HG02870 (cell line): ENCODE results near the gene PLA2G4A.
A peak's percentile ranks its signal among the peaks of the same experiment; 100 is the strongest.
"Not testable (repeated sequence)": the region's sequence is repeated elsewhere in the genome, so short reads cannot be mapped to it uniquely, and the experiment has no call there.

Experiments
- ATAC-seq: cut with Tn5 transposase; IDR thresholded peaks from one replicate; pipeline ENCODE4 v1.9.1; 2021; ENCODE audit warnings: mild to moderate bottlenecking, moderate library complexity; ENCODE audit not compliant: unreplicated experiment

Gene PLA2G4A

GRCh38 chr1:186917106-186917786 lies 88.5 kb downstream of the PLA2G4A start:
- ATAC-seq, result not testable (repeated sequence)

DNA sequence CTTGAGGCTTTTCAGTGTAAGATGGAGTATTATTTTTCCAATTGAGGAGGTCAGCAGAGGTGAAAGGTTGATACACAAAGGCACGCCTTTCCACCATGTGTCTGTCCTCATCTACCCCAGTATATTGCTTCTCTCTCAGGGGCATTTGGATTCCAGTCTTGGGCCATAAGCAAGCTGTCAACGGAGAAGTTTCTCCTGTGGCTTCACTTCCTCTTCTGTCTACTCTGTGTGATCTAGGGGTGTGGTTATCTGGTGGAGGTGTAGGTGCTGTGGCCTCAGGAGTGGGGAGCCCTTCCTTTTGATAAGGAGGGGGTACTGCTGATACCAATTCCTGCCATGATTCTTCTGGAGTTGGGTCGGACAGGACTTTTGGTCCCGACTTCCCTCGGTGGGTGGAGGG lies 92.6 kb downstream of the PLA2G4A start:
- peak; percentile 65 for ATAC-seq

DNA sequence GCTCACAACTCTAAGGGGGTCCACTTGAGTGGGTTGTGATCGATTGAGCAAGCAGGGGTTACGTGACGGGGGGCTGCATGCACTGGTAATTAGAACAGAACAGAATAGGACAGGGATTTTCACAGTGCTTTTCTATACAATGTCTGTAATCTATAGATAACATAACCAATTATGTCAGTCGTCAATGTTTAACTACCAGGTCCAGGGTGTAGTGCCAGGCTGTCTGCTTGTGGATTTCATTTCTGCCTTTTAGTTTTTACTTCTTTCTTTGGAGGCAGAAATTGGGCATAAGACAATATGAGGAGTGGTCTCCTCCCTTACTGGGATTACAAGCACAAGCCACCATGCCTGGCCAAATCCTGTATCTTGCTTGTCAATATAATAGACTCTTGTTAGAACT lies 94.1 kb downstream of the PLA2G4A start:
- ATAC-seq, result not testable (repeated sequence)

GRCh38 chr1:186923486-186923885 lies 94.7 kb downstream of the PLA2G4A start:
- ATAC-seq, result no peak

- ATAC-seq, result no peak
Measured at GRCh38 chr1:186925881-186926669, 97.3 kb downstream of the PLA2G4A start.

- no peak for ATAC-seq
Measured at GRCh38 chr1:186927884-186928283, 99.1 kb downstream of the PLA2G4A start.

DNA sequence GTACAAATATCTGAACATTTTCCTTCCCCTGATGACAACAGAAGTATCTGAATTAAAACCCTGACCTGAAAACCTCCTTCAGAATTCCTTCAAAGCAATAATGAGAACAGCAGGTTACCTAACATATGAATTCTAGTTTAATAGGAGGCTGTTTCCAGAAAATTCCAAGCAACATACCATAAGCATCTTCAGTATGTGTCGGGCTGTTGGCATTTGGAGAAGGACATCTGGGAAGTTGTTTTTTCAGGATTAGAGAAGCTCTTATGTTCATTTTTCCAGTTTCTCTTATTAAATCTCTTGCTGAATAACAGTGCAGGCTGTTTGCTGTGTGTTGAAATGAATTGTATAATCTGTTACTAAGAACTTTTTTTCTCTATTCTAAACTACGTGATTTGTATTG lies 101.5 kb downstream of the PLA2G4A start:
- ATAC-seq, result no peak

DNA sequence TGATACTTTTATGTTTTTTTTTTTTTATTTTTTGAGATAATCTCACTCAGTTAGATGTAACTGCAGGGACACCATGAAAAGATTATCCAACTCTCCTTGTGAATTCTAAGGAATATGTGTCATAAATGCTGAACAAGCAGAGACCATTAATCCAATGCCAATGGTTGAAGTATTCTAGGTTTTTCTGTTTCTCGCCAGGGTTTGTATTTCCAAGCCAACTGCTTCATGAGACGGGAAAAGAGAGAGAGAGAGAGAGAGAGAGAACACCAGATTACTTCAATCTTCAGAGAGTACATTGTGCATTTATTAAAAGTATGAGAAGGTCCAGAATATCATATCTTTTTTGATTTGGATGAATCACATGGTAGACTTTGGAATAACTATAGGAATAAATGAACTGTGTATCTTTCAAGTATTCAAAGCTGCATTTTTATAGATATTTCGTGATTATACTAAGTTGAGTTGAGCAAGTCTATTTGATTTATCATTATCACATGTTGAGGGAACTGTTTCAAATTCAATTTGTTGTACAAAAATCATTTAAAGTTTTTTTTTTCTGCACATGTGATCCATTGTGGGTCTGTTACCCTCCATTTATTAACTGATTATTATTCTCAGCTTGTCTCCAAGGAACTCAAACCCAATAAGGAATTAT lies 108.4 kb downstream of the PLA2G4A start:
- ATAC-seq, result no peak

- ATAC-seq, result no peak
Measured at GRCh38 chr1:186943891-186944686, 115.3 kb downstream of the PLA2G4A start.

- no peak for ATAC-seq
Measured at GRCh38 chr1:186945146-186945545, 116.4 kb downstream of the PLA2G4A start.

GRCh38 chr1:186948535-186948934 lies 119.8 kb downstream of the PLA2G4A start:
- ATAC-seq, result no peak

- ATAC-seq, result no peak
Measured at GRCh38 chr1:186949173-186949572, 120.4 kb downstream of the PLA2G4A start.

DNA sequence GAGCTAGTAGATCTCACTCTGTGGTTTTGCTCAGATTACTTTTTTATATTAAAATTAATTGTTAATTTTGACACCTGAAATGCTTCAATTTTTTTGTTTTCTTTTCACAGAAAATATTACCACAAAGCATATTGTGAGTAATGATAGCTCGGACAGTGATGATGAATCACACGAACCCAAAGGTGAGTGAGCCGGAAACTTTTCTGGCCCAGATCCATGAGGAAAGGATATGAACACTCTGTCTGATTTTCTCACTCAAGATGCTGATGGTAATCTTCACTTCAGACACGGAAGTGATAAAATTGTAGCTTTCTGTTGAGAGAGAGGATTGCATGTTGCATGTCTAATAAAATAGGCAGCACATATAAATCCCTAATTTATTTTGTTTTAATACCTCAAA lies 121.8 kb downstream of the PLA2G4A start:
- ATAC-seq, result no peak

DNA sequence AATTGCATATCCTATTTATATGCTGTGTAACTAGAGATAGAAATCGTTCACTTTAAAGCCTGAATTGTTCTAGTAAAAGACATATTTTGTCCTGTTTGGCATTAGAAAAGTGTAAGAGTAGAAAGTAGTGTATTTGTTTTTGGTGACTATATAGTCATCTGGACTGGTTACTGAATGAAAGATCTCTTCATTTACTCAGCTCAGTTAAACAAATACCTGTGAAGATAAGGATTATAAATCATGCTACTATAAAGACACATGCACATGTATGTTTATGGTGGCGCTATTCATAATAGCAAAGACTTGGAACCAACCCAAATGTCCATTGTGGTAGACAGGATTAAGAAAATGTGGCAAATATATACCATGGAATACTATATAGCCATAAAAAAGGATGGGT lies 125.1 kb downstream of the PLA2G4A start:
- no peak for ATAC-seq

- no peak for ATAC-seq
Measured at GRCh38 chr1:186957314-186957713, 128.6 kb downstream of the PLA2G4A start.

- ATAC-seq, result no peak
Measured at GRCh38 chr1:186958520-186958919, 129.8 kb downstream of the PLA2G4A start.

DNA sequence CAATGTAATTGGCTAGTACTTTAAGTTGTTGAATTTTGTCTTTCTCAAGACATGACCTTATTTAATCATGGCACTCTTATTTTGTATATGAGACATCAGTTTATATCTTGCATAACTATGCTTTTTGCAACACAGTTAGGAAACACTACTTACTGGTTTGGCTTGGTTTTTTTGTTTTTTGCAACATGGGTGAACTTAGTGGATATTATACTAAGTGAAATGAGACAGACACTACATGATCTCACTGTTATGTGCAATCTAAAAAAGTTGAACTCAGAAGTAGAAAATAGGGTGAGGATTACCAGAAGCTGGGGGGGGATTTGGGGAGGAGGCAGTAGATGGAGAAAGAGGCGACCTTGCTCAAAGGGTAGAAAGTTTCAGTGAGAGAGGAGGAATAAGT lies 132.1 kb downstream of the PLA2G4A start:
- no peak for ATAC-seq

DNA sequence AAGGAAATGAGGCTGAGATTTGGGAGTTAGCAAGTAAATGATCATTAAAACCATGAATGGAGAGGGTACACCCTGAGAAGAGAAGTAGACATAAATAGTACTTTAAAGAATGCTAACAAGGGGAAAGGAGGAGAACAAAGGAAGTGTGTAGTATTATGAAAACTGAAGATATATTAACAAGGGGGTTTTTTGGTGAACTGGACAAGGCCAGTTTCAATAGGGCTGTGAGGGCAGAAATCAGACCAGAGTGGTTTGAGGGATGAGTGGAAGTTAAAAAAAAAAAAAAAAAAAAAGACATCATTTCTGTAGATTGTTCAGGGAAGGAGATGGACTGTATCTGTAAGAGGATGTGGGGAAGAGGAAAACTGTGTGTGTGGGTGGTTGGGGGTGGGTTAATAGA lies 137.1 kb downstream of the PLA2G4A start:
- no peak for ATAC-seq

DNA sequence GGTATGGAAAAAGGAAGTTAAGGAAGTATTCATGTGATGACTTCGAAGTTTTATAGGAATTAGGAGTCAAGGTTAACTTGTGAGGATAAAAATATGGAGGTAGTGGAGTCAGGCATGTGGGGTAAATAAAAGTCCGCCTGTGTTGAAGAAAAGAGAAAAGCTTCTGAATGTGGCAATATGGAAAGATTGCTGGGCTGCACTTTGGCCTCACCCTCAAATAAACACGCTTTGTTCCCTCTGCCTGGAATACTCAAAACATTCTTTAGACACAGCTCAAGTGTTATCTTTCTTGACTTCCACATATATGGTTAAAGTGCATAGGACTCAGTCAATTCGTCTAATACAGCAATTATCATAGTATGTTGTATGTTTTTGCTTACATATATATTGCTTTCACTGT lies 137.7 kb downstream of the PLA2G4A start:
- no peak for ATAC-seq

- no peak for ATAC-seq
Measured at GRCh38 chr1:186967656-186968394, 139.1 kb downstream of the PLA2G4A start.
